ENCODE data around the gene ACOXL. TPM values are rescaled to one million over a fixed set of nuclear protein-coding genes. Genes with fewer than 3 reads are reported as not detected.

ACOXL gene
- total RNA-seq, 4 donors from 2014 or later, result 0.64 TPM; not detected in 3

DNA sequence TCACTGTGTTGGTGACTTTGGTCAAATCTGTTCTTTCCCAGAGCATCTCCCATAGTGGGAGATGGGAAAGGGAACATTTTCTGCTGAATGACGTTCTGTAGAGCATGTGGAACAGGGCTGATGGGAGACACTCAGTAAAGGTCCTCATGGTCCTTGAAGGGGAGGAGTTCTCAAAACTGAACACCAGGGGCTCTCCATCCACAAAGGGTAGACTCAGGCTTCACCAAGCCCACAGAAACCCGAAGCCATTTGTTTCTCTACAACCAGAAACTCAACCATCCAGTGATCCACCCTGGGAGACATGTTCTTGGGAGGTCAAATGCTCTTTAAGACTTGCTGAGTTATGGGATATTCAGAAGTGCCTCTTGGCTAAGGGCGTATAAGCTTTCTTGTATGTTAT lies 131.8 kb downstream of the ACOXL start:
- peak in 1 of 2 donors; percentile 4 for DNase-seq (ENCODE audit: low spot score in 2 of 2)
- no peak overlapping the region for H3K4me3 ChIP-seq
- peaks cover 49% of the 10 kb centered on the region for H3K27me3 ChIP-seq
- H3K4me1 ChIP-seq, result no peaks in the 10 kb centered on the region
- H3K27ac ChIP-seq, result no peak overlapping the region
- 90% methylated on average over 3 of the region's 3 CpGs for WGBS
- H3K9me3 ChIP-seq, result no peaks in the 10 kb centered on the region
- no peak for TF ChIP-seq POLR2AphosphoS5 (IDR thresholded peaks at IDR 0.05)
- no peak for TF ChIP-seq EP300 (IDR thresholded peaks at IDR 0.05)
- TF ChIP-seq, protein P1, sequence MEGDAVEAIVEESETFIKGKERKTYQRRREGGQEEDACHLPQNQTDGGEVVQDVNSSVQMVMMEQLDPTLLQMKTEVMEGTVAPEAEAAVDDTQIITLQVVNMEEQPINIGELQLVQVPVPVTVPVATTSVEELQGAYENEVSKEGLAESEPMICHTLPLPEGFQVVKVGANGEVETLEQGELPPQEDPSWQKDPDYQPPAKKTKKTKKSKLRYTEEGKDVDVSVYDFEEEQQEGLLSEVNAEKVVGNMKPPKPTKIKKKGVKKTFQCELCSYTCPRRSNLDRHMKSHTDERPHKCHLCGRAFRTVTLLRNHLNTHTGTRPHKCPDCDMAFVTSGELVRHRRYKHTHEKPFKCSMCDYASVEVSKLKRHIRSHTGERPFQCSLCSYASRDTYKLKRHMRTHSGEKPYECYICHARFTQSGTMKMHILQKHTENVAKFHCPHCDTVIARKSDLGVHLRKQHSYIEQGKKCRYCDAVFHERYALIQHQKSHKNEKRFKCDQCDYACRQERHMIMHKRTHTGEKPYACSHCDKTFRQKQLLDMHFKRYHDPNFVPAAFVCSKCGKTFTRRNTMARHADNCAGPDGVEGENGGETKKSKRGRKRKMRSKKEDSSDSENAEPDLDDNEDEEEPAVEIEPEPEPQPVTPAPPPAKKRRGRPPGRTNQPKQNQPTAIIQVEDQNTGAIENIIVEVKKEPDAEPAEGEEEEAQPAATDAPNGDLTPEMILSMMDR (IDR thresholded peaks at IDR 0.05), result no peak
- no peak for TF ChIP-seq POLR2A (IDR thresholded peaks at IDR 0.05)
- no peaks in the 10 kb centered on the region for H3K36me3 ChIP-seq

DNA sequence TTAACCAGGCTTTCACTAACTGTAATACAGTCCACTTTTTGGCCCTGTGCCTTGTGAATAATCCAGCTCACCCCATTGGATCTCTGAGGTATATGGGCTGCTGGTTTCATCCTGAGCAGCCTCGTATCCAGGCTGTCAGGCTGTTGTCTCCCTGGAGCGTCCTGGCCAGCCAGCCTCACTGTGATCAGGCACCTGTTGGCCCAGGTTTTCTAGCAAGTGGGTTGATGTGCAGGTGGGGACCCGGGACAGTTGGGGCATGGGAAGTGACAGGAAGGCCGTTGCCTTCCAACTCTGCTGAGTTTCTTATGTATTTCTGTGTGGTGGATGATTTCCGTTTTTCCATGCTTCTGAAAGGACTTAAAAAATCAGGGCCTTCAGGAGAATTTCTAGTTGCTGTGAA lies 132.4 kb downstream of the ACOXL start:
- TF ChIP-seq POLR2AphosphoS5 (IDR thresholded peaks at IDR 0.05), result no peak
- no peak for TF ChIP-seq EP300 (IDR thresholded peaks at IDR 0.05)
- no peak for TF ChIP-seq POLR2A (IDR thresholded peaks at IDR 0.05)
- TF ChIP-seq, protein P1 (IDR thresholded peaks at IDR 0.05), result no peak
- Histone ChIP-seq H3K36me3 (no peaks in the 10 kb centered on the region), H3K9me3 (no peaks in the 10 kb centered on the region), H3K27ac (no peak overlapping the region), H3K4me3 (no peak overlapping the region), H3K27me3 (peaks cover 43% of the 10 kb centered on the region), H3K4me1 (no peaks in the 10 kb centered on the region)
- 89% methylated on average over 5 of the region's 5 CpGs for WGBS
- peak in 1 of 2 donors; percentile 23 for DNase-seq (ENCODE audit: low spot score in 2 of 2)

GRCh38 chr2:110865188-110865587 lies 132.8 kb downstream of the ACOXL start:
- peaks cover 39% of the 10 kb centered on the region for H3K27me3 ChIP-seq
- H3K27ac ChIP-seq, result no peak overlapping the region
- H3K36me3 ChIP-seq, result no peaks in the 10 kb centered on the region
- 65% methylated on average over 5 of the region's 5 CpGs for whole genome bisulfite sequencing
- no peaks in the 10 kb centered on the region for H3K9me3 ChIP-seq
- TF ChIP-seq POLR2AphosphoS5 (IDR thresholded peaks at IDR 0.05) (no peak), EP300 (IDR thresholded peaks at IDR 0.05) (no peak), POLR2A (IDR thresholded peaks at IDR 0.05) (no peak)
- TF ChIP-seq, protein P1 (IDR thresholded peaks at IDR 0.05), result no peak
- H3K4me1 ChIP-seq, result no peaks in the 10 kb centered on the region
- DNase-seq (ENCODE audit: low spot score in 2 of 2), result peak in 1 of 2 donors; percentile 24
- no peak overlapping the region for H3K4me3 ChIP-seq

DNA sequence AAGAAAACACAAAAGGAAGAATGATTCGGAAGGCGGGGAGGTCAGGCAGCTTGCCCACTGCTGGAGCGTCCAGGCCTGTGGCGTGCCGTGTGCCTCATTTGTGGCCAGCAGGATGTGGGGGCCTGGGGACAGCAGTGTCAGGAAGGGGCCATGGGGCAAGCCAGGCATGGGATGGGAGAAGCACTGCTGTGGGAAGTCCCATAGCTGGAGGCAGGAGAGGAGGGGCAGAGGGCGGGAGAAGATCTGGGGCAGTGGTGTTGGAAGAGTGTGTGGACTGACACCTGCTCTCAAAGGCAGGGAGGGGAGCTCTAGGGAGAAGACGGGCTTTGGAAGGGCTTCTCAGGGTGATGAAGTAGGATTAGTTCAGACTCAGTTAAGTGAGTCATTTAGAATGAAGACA lies 133.7 kb downstream of the ACOXL start:
- no peak for DNase-seq (ENCODE audit: low spot score in 2 of 2)
- Histone ChIP-seq H3K36me3 (no peaks in the 10 kb centered on the region), H3K27ac (no peak overlapping the region), H3K4me3 (no peak overlapping the region), H3K27me3 (peaks cover 35% of the 10 kb centered on the region), H3K9me3 (no peaks in the 10 kb centered on the region), H3K4me1 (no peaks in the 10 kb centered on the region)
- TF ChIP-seq, protein P1 (IDR thresholded peaks at IDR 0.05), result no peak
- TF ChIP-seq POLR2A (IDR thresholded peaks at IDR 0.05), result no peak
- TF ChIP-seq EP300 (IDR thresholded peaks at IDR 0.05), result no peak
- no peak for TF ChIP-seq POLR2AphosphoS5 (IDR thresholded peaks at IDR 0.05)
- WGBS, result 70% methylated on average over 7 of the region's 7 CpGs

- peak in 1 of 2 donors; percentile 28 for DNase-seq (ENCODE audit: low spot score in 2 of 2)
- H3K4me1 ChIP-seq, result no peaks in the 10 kb centered on the region
- no peak overlapping the region for H3K4me3 ChIP-seq
- 82% methylated on average over 8 of the region's 8 CpGs for WGBS
- H3K9me3 ChIP-seq, result no peaks in the 10 kb centered on the region
- H3K27ac ChIP-seq, result no peak overlapping the region
- H3K27me3 ChIP-seq, result peaks cover 33% of the 10 kb centered on the region
- TF ChIP-seq, protein P1 (IDR thresholded peaks at IDR 0.05), result no peak
- TF ChIP-seq EP300 (IDR thresholded peaks at IDR 0.05), result no peak
- TF ChIP-seq POLR2AphosphoS5 (IDR thresholded peaks at IDR 0.05), result no peak
- no peak for TF ChIP-seq POLR2A (IDR thresholded peaks at IDR 0.05)
- no peaks in the 10 kb centered on the region for H3K36me3 ChIP-seq
These were observed 134.1 kb downstream of the ACOXL start for GRCh38 chr2:110866466-110866865.
